Upper lobe of right lung (tissue), 1 donor: Measurements from ENCODE around the gene RGS12. TPM values are rescaled to one million over a fixed set of nuclear protein-coding genes. Genes with fewer than 3 reads are reported as not detected.
A peak's percentile ranks its signal among the peaks of the same experiment; 100 is the strongest.

Experiments used
- ATAC-seq: fragments of 200-7000 bp; cut with Tn5 transposase; one replicate; pipeline ENCODE4 v1.9.1; 2020; ENCODE audit warnings: mild to moderate bottlenecking, moderate library complexity
- DNase-seq: peaks from one replicate; pipeline ENCODE4 v3.0.0-alpha.2; 2020
- H3K27ac ChIP-seq: fragments of 200-600 bp; one replicate; pipeline ENCODE4 v1.8.0; 2022
- H3K27me3 ChIP-seq: fragments of 200-600 bp; one replicate; pipeline ENCODE4 v1.8.0; 2022; ENCODE audit warnings: mild to moderate bottlenecking
- H3K36me3 ChIP-seq: fragments of 200-600 bp; one replicate; pipeline ENCODE4 v1.8.0; 2022
- H3K4me1 ChIP-seq: fragments of 200-600 bp; one replicate; pipeline ENCODE4 v1.8.0; 2022
- H3K4me3 ChIP-seq: fragments of 200-600 bp; one replicate; pipeline ENCODE4 v1.8.0; 2022; ENCODE audit warnings: mild to moderate bottlenecking
- H3K9me3 ChIP-seq: fragments of 200-600 bp; one replicate; pipeline ENCODE4 v1.8.0; 2022
- CTCF ChIP-seq: fragments of 200-600 bp; IDR thresholded peaks from one replicate; pipeline ENCODE4 v1.8.0; 2022; ENCODE audit warnings: antibody characterized with exemption
- intact Hi-C: fragments of 100-400 bp; cut with DNase I; formaldehyde crosslinking; loops from one replicate; pipeline ENCODE4 v1.11.0; 2022
- total RNA-seq: library from RNA; stranded (reverse); fragmentation: NEBNext Ultra II Directional; extraction: Animal tissue kit (Norgen Biotek cat#: 25700); gene quantifications from one replicate; pipeline ENCODE4 v1.2.1, GENCODE V29; 2021
- donor health status: DM: no; HTN: yes; CAD: no; lungs with severe emphysema.

RGS12 gene
- total RNA-seq, 1 donor from 2014 or later, result 58.2 TPM

- Histone ChIP-seq H3K36me3 (no peaks in the 10 kb centered on the region), H3K4me3 (peak overlapping the region; percentile 26), H3K27ac (peak overlapping the region; percentile 55), H3K27me3 (no peaks in the 10 kb centered on the region), H3K4me1 (no peaks in the 10 kb centered on the region), H3K9me3 (no peaks in the 10 kb centered on the region)
- intact Hi-C loops, result no loop called here
- no peak for TF ChIP-seq CTCF
- ATAC-seq (peak; percentile 87), DNase-seq (peak; percentile 89)
These were observed 42.3 kb upstream of the RGS12 start for GRCh38 chr4:3250438-3250955.

- no peaks in the 10 kb centered on the region for H3K4me1 ChIP-seq
- H3K4me3 ChIP-seq, result peak overlapping the region; percentile 26
- no peaks in the 10 kb centered on the region for H3K36me3 ChIP-seq
- no peaks in the 10 kb centered on the region for H3K27me3 ChIP-seq
- peak overlapping the region; percentile 55 for H3K27ac ChIP-seq
- TF ChIP-seq CTCF, result no peak
- peak; percentile 78 for ATAC-seq
- peak; percentile 83 for DNase-seq
- H3K9me3 ChIP-seq, result no peaks in the 10 kb centered on the region
- intact Hi-C loops, result no loop called here
These were observed 41.7 kb upstream of the RGS12 start for GRCh38 chr4:3250956-3251690.

GRCh38 chr4:3251691-3252479, 40.9 kb upstream of the RGS12 start:
- Histone ChIP-seq H3K27ac (no peak overlapping the region), H3K27me3 (no peaks in the 10 kb centered on the region), H3K36me3 (no peaks in the 10 kb centered on the region), H3K4me1 (no peaks in the 10 kb centered on the region), H3K9me3 (no peaks in the 10 kb centered on the region), H3K4me3 (no peak overlapping the region)
- DNase-seq (peak; percentile 51), ATAC-seq (no peak)
- intact Hi-C loops, result no loop called here
- TF ChIP-seq CTCF, result no peak

DNA sequence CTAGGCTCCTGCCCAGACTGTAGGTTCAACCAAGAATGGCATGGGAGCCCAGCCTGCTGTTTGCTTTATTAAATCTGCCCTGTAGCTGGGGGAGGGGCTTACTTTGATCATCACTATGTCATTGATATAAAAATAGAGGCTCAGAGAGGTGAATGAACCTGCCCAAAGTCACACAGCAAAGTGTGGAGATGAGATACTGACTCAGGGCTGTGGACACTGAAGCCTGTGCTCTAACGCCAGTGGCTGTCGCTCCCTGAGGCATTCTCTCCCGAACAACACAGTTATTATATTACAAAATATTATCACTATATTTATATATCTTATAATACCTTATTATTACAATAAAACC, 40.4 kb upstream of the RGS12 start:
- H3K27me3 ChIP-seq, result no peaks in the 10 kb centered on the region
- no peaks in the 10 kb centered on the region for H3K9me3 ChIP-seq
- ATAC-seq (no peak), DNase-seq (no peak)
- no peak overlapping the region for H3K4me3 ChIP-seq
- no peak for TF ChIP-seq CTCF
- no peak overlapping the region for H3K27ac ChIP-seq
- no peaks in the 10 kb centered on the region for H3K4me1 ChIP-seq
- intact Hi-C loops, result no loop called here
- H3K36me3 ChIP-seq, result no peaks in the 10 kb centered on the region

- intact Hi-C loops, result no loop called here
- Histone ChIP-seq H3K9me3 (no peaks in the 10 kb centered on the region), H3K27me3 (no peaks in the 10 kb centered on the region), H3K4me3 (no peak overlapping the region), H3K4me1 (no peaks in the 10 kb centered on the region), H3K36me3 (no peaks in the 10 kb centered on the region), H3K27ac (no peak overlapping the region)
- TF ChIP-seq CTCF, result no peak
- no peak for ATAC-seq
- DNase-seq, result peak; percentile 57
These were observed 39.8 kb upstream of the RGS12 start for GRCh38 chr4:3252831-3253641.
